GM23338 (cell line): ENCODE results near the gene VPS37C. TPM values are rescaled to one million over a fixed set of nuclear protein-coding genes. Genes with fewer than 3 reads are reported as not detected.

Experiments used
- ATAC-seq: fragments of 200-7000 bp; cut with Tn5 transposase; 3 replicates; pipeline ENCODE4 v1.9.1; 2020
- DNase-seq: peaks from one replicate; pipeline ENCODE4 v3.0.0-alpha.2; 2015; ENCODE audit warnings: low spot score
- H2AFZ ChIP-seq: fragments of 200-600 bp; sonication (generic); 2 replicates; pipeline ENCODE4 v1.8.0; 2016; ENCODE audit warnings: antibody characterized with exemption, mild to moderate bottlenecking, moderate library complexity
- H3F3A ChIP-seq: fragments of 200-600 bp; sonication (generic); replicated peaks from 2 replicates; pipeline ENCODE4 v1.8.0; 2017; ENCODE audit warnings: antibody characterized with exemption, mixed run types, low read depth
- H3K27ac ChIP-seq: fragments of 200-600 bp; sonication (generic); 2 replicates; pipeline ENCODE4 v1.6.1; 2016; ENCODE audit warnings: low read depth
- H3K27me3 ChIP-seq: fragments of 200-600 bp; sonication (generic); 2 replicates; pipeline ENCODE4 v1.8.0; 2016; ENCODE audit warnings: mild to moderate bottlenecking, mixed run types, moderate library complexity; ENCODE audit not compliant: insufficient read depth
- H3K36me3 ChIP-seq: fragments of 200-600 bp; sonication (generic); 2 replicates; pipeline ENCODE4 v1.8.0; 2016; ENCODE audit warnings: mild to moderate bottlenecking; ENCODE audit not compliant: insufficient read depth
- H3K4me1 ChIP-seq: fragments of 200-600 bp; sonication (generic); 2 replicates; pipeline ENCODE4 v1.8.0; 2016; ENCODE audit warnings: mild to moderate bottlenecking, moderate library complexity; ENCODE audit not compliant: insufficient read depth
- H3K4me2 ChIP-seq: fragments of 200-600 bp; sonication (generic); 2 replicates; pipeline ENCODE4 v1.7.1; 2017; ENCODE audit warnings: mixed run types
- H3K4me3 ChIP-seq: fragments of 200-600 bp; sonication (generic); 2 replicates; pipeline ENCODE4 v1.6.1; 2016; ENCODE audit warnings: mixed run types
- H3K79me2 ChIP-seq: fragments of 200-600 bp; sonication (generic); replicated peaks from 2 replicates; pipeline ENCODE4 v1.8.0; 2017; ENCODE audit warnings: mild to moderate bottlenecking; ENCODE audit not compliant: insufficient read depth
- H3K9me2 ChIP-seq: fragments of 200-600 bp; sonication (generic); 2 replicates; pipeline ENCODE4 v1.8.0; 2017; ENCODE audit not compliant: insufficient read depth
- H4K20me1 ChIP-seq: fragments of 200-600 bp; sonication (generic); replicated peaks from 2 replicates; pipeline ENCODE4 v1.8.0; 2017; ENCODE audit warnings: mild to moderate bottlenecking; ENCODE audit not compliant: insufficient read depth
- H3K27ac Mint-ChIP-seq: 2 replicates; pipeline ENCODE4 v1.8.0; 2020; ENCODE audit warnings: inconsistent platforms, mild to moderate bottlenecking, moderate library complexity, mixed read lengths
- H3K27me3 Mint-ChIP-seq: 3 replicates; pipeline ENCODE4 v1.8.0; 2022; ENCODE audit warnings: low read depth, mild to moderate bottlenecking, moderate library complexity, mixed read lengths, inconsistent platforms; ENCODE audit not compliant: insufficient read depth, poor library complexity
- H3K36me3 Mint-ChIP-seq: 3 replicates; pipeline ENCODE4 v1.8.0; 2021; ENCODE audit warnings: low read depth, mild to moderate bottlenecking, inconsistent platforms, moderate library complexity, mixed read lengths
- H3K4me1 Mint-ChIP-seq: 3 replicates; pipeline ENCODE4 v1.8.0; 2020; ENCODE audit warnings: mild to moderate bottlenecking, inconsistent platforms, mixed read lengths
- H3K4me3 Mint-ChIP-seq: 3 replicates; pipeline ENCODE4 v1.8.0; 2021; ENCODE audit warnings: moderate library complexity, mild to moderate bottlenecking, inconsistent platforms, mixed read lengths
- H3K9me3 Mint-ChIP-seq: 3 replicates; pipeline ENCODE4 v1.8.0; 2020; ENCODE audit warnings: moderate library complexity, mild to moderate bottlenecking, inconsistent platforms, mixed read lengths
- CREB1 ChIP-seq: fragments of 250-450 bp; sonication (Bioruptor Pico); IDR thresholded peaks from 2 replicates; pipeline ENCODE4 v1.5.0; 2020; ENCODE audit warnings: low read depth, mild to moderate bottlenecking, moderate library complexity
- EZH2 ChIP-seq: fragments of 200-600 bp; sonication (generic); IDR thresholded peaks from one replicate; pipeline ENCODE4 v1.8.0; 2017; ENCODE audit warnings: antibody characterized with exemption, mild to moderate bottlenecking, low read depth; ENCODE audit not compliant: unreplicated experiment
- EZH2phosphoT487 ChIP-seq: fragments of 200-600 bp; sonication (generic); IDR thresholded peaks from one replicate; pipeline ENCODE4 v1.8.1; 2018; ENCODE audit warnings: antibody characterized with exemption; ENCODE audit not compliant: unreplicated experiment
- JUNB ChIP-seq: IDR thresholded peaks from one replicate; pipeline ENCODE4 v1.6.1; 2016; ENCODE audit warnings: antibody characterized with exemption; ENCODE audit not compliant: unreplicated experiment
- NANOG ChIP-seq: IDR thresholded peaks from 2 replicates; pipeline ENCODE4 v1.6.1; 2016; ENCODE audit warnings: antibody characterized with exemption, borderline replicate concordance
- ZNF114 ChIP-seq: fragments of 250-450 bp; sonication (Bioruptor Pico); IDR thresholded peaks from 2 replicates; pipeline ENCODE4 v1.5.0; 2020; ENCODE audit warnings: mild to moderate bottlenecking, moderate library complexity
- ZNF331 ChIP-seq: fragments of 250-450 bp; sonication (Bioruptor Pico); IDR thresholded peaks from 2 replicates; pipeline ENCODE4 v1.5.0; 2020; ENCODE audit warnings: low read depth, mild to moderate bottlenecking, moderate library complexity
- polyA plus RNA-seq: library from polyadenylated mRNA; unstranded; fragments of >200 nt; fragmentation: Nextera tagmentation; extraction: Ambion mirVana; gene quantifications from 2 replicates; pipeline ENCODE4 v1.2.1, GENCODE V29; 2016
- total RNA-seq: library from RNA; depleted of rRNA; stranded (reverse); fragments of >200 nt; shearing (Covaris generic); gene quantifications from 2 replicates; pipeline ENCODE4 v1.2.3, GENCODE V29; 2014
- TF ChIP-seq, protein P1 (sequence below), 2 experiments: fragments of 200-600 bp in 1 of 2; sonication (generic) in 1 of 2; conservative IDR thresholded peaks; 2 replicates each; pipeline versions ENCODE4 v1.5.1 to v1.6.1; 2016 to 2017; ENCODE audit warnings: antibody characterized with exemption in 2 of 2, low read depth in 2 of 2, mild to moderate bottlenecking in 2 of 2, moderate library complexity in 1 of 2
- TF ChIP-seq, protein P2 (sequence below): IDR thresholded peaks from 2 replicates; pipeline ENCODE4 v1.6.1; 2016; ENCODE audit warnings: antibody characterized with exemption
- TF ChIP-seq, protein P3 (sequence below): fragments of 250-450 bp; sonication (Bioruptor Pico); IDR thresholded peaks from 2 replicates; pipeline ENCODE4 v1.5.0; 2020; ENCODE audit warnings: mild to moderate bottlenecking, moderate library complexity

VPS37C gene
- total and polyA plus RNA-seq, 2 experiments from 2014 or later, result 8.8 to 19.4 TPM

DNA sequence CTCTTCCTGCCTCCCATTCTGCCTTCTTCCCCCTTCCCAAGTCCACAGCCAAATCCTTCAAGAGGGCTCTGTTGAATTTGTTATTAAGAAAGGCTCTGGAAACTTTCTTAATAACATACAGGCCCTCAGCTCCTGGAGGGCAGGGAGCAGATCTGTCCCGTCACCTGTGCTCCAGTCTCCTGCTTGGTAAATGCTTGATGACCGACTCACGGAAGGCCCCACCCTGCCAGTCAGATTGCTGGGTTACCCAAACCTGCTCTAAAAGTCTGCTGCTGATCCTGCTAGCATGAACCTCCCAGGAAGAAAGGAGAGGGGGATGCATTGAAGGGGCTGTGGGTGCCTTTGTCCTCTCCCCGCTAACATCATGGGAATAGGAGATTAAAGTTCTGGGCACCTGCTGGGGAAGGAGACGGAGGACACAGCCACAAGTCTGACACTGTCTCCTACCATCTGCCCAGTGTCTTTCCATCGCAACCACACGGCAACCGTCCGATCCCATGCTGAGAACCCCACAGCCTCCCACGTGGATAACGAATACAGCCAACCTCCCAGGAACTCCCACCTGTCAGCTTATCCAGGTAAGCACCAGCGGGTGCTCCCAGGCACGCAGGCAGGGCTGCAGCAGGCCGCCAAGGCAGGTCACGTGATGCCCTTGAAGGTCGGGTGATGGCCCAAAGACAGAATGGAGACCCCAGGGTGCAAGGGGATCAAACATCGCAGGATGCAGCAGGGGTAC lies 36.5 kb downstream of the VPS37C start (continued):
- TF ChIP-seq, protein P1, sequence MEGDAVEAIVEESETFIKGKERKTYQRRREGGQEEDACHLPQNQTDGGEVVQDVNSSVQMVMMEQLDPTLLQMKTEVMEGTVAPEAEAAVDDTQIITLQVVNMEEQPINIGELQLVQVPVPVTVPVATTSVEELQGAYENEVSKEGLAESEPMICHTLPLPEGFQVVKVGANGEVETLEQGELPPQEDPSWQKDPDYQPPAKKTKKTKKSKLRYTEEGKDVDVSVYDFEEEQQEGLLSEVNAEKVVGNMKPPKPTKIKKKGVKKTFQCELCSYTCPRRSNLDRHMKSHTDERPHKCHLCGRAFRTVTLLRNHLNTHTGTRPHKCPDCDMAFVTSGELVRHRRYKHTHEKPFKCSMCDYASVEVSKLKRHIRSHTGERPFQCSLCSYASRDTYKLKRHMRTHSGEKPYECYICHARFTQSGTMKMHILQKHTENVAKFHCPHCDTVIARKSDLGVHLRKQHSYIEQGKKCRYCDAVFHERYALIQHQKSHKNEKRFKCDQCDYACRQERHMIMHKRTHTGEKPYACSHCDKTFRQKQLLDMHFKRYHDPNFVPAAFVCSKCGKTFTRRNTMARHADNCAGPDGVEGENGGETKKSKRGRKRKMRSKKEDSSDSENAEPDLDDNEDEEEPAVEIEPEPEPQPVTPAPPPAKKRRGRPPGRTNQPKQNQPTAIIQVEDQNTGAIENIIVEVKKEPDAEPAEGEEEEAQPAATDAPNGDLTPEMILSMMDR (conservative IDR thresholded peaks at IDR 0.05; ENCODE audit: low read depth in 2 of 2), result no peak

DNA sequence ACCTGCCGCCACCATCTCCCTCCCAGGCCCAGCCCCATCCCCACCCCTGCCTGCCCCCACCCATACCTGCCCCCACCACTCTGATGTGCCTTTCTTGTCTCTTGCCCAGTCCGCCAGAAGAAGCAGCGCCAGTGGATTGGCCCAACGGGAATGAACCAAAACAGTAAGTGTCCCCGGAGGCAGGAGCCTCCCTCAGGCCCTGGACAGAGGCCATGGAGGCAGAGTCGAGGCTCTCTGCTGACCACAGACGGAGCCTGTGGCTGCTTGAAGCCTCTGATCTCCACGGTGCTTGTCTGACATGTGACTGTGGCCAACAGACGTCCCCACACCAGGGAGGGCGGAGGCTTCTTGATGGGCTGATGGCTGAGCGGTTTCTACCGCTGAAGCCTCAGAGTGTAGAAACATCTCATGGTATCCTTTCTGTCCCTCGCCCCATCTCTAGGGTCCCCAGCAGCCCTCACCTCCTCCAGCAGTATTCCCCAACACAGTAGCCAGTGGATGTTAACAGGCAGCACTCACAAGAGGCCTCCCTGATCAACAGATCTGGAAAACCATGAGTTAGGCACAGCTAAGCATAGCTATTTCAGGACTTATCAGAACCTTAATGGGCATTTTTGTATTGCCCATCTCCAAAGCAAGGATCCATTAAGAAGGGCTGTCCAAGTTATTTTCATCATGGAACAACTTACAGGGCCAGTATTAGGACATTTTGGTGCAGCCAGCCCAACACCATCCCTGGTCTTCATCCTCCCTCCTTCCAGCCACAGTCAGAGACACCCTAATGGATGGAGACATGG lies 37.3 kb downstream of the VPS37C start:
- Histone ChIP-seq H3K4me3 (no peak overlapping the region), H3F3A (no peaks in the 10 kb centered on the region), H3K36me3 (no peaks in the 10 kb centered on the region), H3K27ac (no peak overlapping the region), H3K27me3 (no peaks in the 10 kb centered on the region), H3K4me2 (no peak overlapping the region), H3K79me2 (no peaks in the 10 kb centered on the region), H2AFZ (no peak overlapping the region), H3K9me2 (no peaks in the 10 kb centered on the region), H3K4me1 (no peaks in the 10 kb centered on the region), H4K20me1 (no peaks in the 10 kb centered on the region)
- H3K27ac Mint-ChIP-seq, result no peak overlapping the region
- H3K4me3 Mint-ChIP-seq, result no peak overlapping the region
- H3K4me1 Mint-ChIP-seq, result peaks cover 3% of the 10 kb centered on the region; the same call in 1 of the 3 replicates
- DNase-seq (no peak), ATAC-seq (no peak)
- no peaks in the 10 kb centered on the region for H3K36me3 Mint-ChIP-seq
- H3K27me3 Mint-ChIP-seq, result no peaks in the 10 kb centered on the region
- no peaks in the 10 kb centered on the region for H3K9me3 Mint-ChIP-seq
- TF ChIP-seq NANOG (no peak), JUNB (no peak), ZNF114 (no peak), ZNF331 (CRISPR knock-in tag) (no peak), EZH2 (no peak), EZH2phosphoT487 (no peak), CREB1 (no peak)
- TF ChIP-seq, protein P2, sequence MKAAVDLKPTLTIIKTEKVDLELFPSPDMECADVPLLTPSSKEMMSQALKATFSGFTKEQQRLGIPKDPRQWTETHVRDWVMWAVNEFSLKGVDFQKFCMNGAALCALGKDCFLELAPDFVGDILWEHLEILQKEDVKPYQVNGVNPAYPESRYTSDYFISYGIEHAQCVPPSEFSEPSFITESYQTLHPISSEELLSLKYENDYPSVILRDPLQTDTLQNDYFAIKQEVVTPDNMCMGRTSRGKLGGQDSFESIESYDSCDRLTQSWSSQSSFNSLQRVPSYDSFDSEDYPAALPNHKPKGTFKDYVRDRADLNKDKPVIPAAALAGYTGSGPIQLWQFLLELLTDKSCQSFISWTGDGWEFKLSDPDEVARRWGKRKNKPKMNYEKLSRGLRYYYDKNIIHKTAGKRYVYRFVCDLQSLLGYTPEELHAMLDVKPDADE, result no peak
- TF ChIP-seq, protein P3, sequence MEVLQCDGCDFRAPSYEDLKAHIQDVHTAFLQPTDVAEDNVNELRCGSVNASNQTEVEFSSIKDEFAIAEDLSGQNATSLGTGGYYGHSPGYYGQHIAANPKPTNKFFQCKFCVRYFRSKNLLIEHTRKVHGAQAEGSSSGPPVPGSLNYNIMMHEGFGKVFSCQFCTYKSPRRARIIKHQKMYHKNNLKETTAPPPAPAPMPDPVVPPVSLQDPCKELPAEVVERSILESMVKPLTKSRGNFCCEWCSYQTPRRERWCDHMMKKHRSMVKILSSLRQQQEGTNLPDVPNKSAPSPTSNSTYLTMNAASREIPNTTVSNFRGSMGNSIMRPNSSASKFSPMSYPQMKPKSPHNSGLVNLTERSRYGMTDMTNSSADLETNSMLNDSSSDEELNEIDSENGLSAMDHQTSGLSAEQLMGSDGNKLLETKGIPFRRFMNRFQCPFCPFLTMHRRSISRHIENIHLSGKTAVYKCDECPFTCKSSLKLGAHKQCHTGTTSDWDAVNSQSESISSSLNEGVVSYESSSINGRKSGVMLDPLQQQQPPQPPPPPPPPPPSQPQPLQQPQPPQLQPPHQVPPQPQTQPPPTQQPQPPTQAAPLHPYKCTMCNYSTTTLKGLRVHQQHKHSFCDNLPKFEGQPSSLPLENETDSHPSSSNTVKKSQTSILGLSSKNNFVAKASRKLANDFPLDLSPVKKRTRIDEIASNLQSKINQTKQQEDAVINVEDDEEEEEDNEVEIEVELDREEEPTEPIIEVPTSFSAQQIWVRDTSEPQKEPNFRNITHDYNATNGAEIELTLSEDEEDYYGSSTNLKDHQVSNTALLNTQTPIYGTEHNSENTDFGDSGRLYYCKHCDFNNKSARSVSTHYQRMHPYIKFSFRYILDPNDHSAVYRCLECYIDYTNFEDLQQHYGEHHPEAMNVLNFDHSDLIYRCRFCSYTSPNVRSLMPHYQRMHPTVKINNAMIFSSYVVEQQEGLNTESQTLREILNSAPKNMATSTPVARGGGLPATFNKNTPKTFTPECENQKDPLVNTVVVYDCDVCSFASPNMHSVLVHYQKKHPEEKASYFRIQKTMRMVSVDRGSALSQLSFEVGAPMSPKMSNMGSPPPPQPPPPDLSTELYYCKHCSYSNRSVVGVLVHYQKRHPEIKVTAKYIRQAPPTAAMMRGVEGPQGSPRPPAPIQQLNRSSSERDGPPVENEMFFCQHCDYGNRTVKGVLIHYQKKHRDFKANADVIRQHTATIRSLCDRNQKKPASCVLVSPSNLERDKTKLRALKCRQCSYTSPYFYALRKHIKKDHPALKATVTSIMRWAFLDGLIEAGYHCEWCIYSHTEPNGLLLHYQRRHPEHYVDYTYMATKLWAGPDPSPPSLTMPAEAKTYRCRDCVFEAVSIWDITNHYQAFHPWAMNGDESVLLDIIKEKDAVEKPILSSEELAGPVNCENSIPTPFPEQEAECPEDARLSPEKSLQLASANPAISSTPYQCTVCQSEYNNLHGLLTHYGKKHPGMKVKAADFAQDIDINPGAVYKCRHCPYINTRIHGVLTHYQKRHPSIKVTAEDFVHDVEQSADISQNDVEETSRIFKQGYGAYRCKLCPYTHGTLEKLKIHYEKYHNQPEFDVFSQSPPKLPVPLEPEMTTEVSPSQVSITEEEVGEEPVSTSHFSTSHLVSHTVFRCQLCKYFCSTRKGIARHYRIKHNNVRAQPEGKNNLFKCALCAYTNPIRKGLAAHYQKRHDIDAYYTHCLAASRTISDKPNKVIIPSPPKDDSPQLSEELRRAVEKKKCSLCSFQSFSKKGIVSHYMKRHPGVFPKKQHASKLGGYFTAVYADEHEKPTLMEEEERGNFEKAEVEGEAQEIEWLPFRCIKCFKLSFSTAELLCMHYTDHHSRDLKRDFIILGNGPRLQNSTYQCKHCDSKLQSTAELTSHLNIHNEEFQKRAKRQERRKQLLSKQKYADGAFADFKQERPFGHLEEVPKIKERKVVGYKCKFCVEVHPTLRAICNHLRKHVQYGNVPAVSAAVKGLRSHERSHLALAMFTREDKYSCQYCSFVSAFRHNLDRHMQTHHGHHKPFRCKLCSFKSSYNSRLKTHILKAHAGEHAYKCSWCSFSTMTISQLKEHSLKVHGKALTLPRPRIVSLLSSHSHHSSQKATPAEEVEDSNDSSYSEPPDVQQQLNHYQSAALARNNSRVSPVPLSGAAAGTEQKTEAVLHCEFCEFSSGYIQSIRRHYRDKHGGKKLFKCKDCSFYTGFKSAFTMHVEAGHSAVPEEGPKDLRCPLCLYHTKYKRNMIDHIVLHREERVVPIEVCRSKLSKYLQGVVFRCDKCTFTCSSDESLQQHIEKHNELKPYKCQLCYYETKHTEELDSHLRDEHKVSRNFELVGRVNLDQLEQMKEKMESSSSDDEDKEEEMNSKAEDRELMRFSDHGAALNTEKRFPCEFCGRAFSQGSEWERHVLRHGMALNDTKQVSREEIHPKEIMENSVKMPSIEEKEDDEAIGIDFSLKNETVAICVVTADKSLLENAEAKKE (CRISPR knock-in tag), result no peak
- TF ChIP-seq, protein P1 (conservative IDR thresholded peaks at IDR 0.05; ENCODE audit: low read depth in 2 of 2), result no peak
